Measurements from ENCODE around the gene ZNF76. TPM values are rescaled to one million over a fixed set of nuclear protein-coding genes. Genes with fewer than 3 reads are reported as not detected.

Gene ZNF76
- total and polyA plus RNA-seq, 2 of the 13 experiments (the other 11 are each of a cell fraction or from before 2014, with no cell fraction given) = 13.2 to 26.4 TPM

DNA sequence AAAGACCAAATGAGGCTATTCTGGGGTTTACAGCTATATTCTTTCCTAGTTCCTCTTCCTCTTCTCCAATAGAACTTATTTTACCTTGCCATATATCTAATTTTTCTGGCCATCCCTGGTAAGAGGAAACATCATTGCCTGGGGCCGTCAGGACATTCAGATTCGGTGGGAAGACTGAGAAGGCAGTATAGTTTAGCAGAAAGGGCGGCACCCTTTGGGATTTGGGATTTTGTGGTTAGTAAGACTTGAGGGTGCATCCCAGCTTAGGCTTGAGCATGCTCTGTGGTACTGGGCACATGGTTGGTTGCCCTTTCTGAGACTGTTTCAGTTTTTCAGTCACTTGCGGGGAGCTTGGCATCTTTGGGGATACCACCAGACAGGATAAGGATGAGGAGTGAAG, 24.6 kb upstream of the ZNF76 start:
- ATAC-seq (no peak), FAIRE-seq (no peak), DNase-seq (ENCODE audit: low spot score) (no peak)
- Histone ChIP-seq H3K27ac (ENCODE audit: extremely low read length, insufficient read depth, low read length) (no peak overlapping the region), H3K4me1 (ENCODE audit: insufficient read depth, low read length) (peaks cover 9% of the 10 kb centered on the region; the same call in 1 of the 2 replicates), H3K4me3 (replicated peaks in 1 of 3; ENCODE audit: insufficient read depth in 1 of 3, low read depth in 2 of 3, low read length in 3 of 3) (no peak overlapping the region), H3K79me2 (ENCODE audit: insufficient read depth, low read length) (no peaks in the 10 kb centered on the region), H3K36me3 (replicated peaks in 1 of 2; ENCODE audit: control insufficient read depth in 1 of 2, insufficient read depth in 2 of 2, low read length in 2 of 2) (no peaks in the 10 kb centered on the region), H3K9me3 (ENCODE audit: low read length) (no peaks in the 10 kb centered on the region), H3K9ac (ENCODE audit: insufficient read depth, low read depth, low read length) (no peak overlapping the region), H2AFZ (ENCODE audit: low read length) (no peak overlapping the region), H3K27me3 (ENCODE audit: control insufficient read depth in 1 of 2, insufficient read depth in 2 of 2, low read length in 2 of 2) (no peaks in the 10 kb centered on the region), H4K20me1 (ENCODE audit: insufficient read depth, low read length) (no peaks in the 10 kb centered on the region), H3K4me2 (ENCODE audit: low read depth, low read length) (no peak overlapping the region)
- TF ChIP-seq, protein P1, sequence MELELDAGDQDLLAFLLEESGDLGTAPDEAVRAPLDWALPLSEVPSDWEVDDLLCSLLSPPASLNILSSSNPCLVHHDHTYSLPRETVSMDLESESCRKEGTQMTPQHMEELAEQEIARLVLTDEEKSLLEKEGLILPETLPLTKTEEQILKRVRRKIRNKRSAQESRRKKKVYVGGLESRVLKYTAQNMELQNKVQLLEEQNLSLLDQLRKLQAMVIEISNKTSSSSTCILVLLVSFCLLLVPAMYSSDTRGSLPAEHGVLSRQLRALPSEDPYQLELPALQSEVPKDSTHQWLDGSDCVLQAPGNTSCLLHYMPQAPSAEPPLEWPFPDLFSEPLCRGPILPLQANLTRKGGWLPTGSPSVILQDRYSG (CRISPR knock-in tag; IDR thresholded peaks at IDR 0.05) = no peak
- TF ChIP-seq JUN (CRISPR knock-in tag; IDR thresholded peaks at IDR 0.05) (no peak), RXRA (CRISPR knock-in tag; IDR thresholded peaks at IDR 0.05) (no peak), ZNF10 (CRISPR knock-in tag; IDR thresholded peaks at IDR 0.05; ENCODE audit: borderline replicate concordance, low read depth) (no peak), CBX5 (CRISPR knock-in tag; IDR thresholded peaks at IDR 0.05; ENCODE audit: borderline replicate concordance) (no peak), ZNF552 (CRISPR knock-in tag; IDR thresholded peaks at IDR 0.05; ENCODE audit: borderline replicate concordance) (no peak), ZNF337 (CRISPR knock-in tag; IDR thresholded peaks at IDR 0.05; ENCODE audit: borderline replicate concordance, low read depth) (no peak), MEIS1 (CRISPR knock-in tag; IDR thresholded peaks at IDR 0.05; ENCODE audit: borderline replicate concordance) (no peak), ZNF713 (CRISPR knock-in tag; IDR thresholded peaks at IDR 0.05) (no peak), MED13 (CRISPR knock-in tag; IDR thresholded peaks at IDR 0.05) (no peak), CBFB (CRISPR knock-in tag; IDR thresholded peaks at IDR 0.05) (no peak), PHB2 (IDR thresholded peaks at IDR 0.05; ENCODE audit: partially characterized antibody) (no peak), HDAC2 (CRISPR knock-in tag; IDR thresholded peaks at IDR 0.05) (no peak), TOE1 (CRISPR knock-in tag; IDR thresholded peaks at IDR 0.05) (no peak), ZNF34 (CRISPR knock-in tag; IDR thresholded peaks at IDR 0.05; ENCODE audit: borderline replicate concordance) (no peak), MXI1 (IDR thresholded peaks at IDR 0.05; ENCODE audit: borderline replicate concordance, low read depth, low read length) (no peak)
- TF ChIP-seq, protein P2, sequence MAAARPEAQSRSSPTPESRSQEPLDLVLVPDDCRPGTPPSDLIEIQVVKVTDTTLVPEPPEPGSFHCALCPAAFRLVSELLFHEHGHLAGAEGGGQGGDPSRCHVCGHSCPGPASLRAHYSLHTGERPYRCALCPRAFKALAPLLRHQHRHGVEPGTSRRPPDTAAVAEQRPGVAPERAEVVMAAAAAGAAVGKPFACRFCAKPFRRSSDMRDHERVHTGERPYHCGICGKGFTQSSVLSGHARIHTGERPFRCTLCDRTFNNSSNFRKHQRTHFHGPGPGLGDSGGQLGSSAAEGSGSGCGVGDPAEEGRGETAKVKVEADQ (CRISPR knock-in tag; IDR thresholded peaks at IDR 0.05; ENCODE audit: borderline replicate concordance) = no peak
- TF ChIP-seq, protein P3, sequence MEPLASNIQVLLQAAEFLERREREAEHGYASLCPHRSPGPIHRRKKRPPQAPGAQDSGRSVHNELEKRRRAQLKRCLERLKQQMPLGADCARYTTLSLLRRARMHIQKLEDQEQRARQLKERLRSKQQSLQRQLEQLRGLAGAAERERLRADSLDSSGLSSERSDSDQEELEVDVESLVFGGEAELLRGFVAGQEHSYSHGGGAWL (CRISPR knock-in tag; IDR thresholded peaks at IDR 0.05) = no peak
- TF ChIP-seq, protein P4, sequence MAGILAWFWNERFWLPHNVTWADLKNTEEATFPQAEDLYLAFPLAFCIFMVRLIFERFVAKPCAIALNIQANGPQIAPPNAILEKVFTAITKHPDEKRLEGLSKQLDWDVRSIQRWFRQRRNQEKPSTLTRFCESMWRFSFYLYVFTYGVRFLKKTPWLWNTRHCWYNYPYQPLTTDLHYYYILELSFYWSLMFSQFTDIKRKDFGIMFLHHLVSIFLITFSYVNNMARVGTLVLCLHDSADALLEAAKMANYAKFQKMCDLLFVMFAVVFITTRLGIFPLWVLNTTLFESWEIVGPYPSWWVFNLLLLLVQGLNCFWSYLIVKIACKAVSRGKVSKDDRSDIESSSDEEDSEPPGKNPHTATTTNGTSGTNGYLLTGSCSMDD (CRISPR knock-in tag; IDR thresholded peaks at IDR 0.05) = no peak
- TF ChIP-seq, protein P5, sequence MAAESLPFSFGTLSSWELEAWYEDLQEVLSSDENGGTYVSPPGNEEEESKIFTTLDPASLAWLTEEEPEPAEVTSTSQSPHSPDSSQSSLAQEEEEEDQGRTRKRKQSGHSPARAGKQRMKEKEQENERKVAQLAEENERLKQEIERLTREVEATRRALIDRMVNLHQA (CRISPR knock-in tag; IDR thresholded peaks at IDR 0.05) = no peak
- CTCF ChIA-PET (ENCODE audit: low intra/inter-chr PET ratio, low total read pairs) = no interaction called here
- POLR2A ChIA-PET = no interaction called here
- in situ Hi-C loops (cut with HindIII; ENCODE audit: extremely low pct_ligation_motif_present, low pct_unique_long_range_greater_than_20kb) (loop anchor here (5.0 kb wide), 1 partner anchor 248 kb away; no protein-coding TSS in a partner anchor), intact Hi-C loops (cut with micrococcal nuclease; ENCODE audit: unreplicated experiment) (no loop called here)
- no TSS peak for BruUV-seq (replicated peaks)
- WGBS (ENCODE audit: low lambda C conversion rate) = 69% methylated on average over 4 of the region's 4 CpGs
